ACC112 (cell line): ENCODE data around the gene RGPD8.
A peak's percentile ranks its signal among the peaks of the same experiment; 100 is the strongest.
"Not testable (repeated sequence)": the region's sequence is repeated elsewhere in the genome, so short reads cannot be mapped to it uniquely, and the experiment has no call there.

Source experiments
- H2AFZ ChIP-seq: fragments of 200-600 bp; sonication (generic); one replicate; pipeline ENCODE4 v1.6.0; 2017; ENCODE audit warnings: antibody characterized with exemption, low read length; ENCODE audit not compliant: unreplicated experiment
- H3K27ac ChIP-seq: fragments of 200-600 bp; sonication (generic); 2 replicates; pipeline ENCODE4 v1.5.1; 2014; ENCODE audit warnings: low read depth, mild to moderate bottlenecking, antibody characterized with exemption, low read length, moderate library complexity
- H3K27me3 ChIP-seq: fragments of 200-600 bp; sonication (generic); 2 replicates; pipeline ENCODE4 v1.6.1; 2014; ENCODE audit warnings: mild to moderate bottlenecking, antibody characterized with exemption, low read length, moderate library complexity, mixed read lengths; ENCODE audit not compliant: insufficient read depth
- H3K36me3 ChIP-seq: fragments of 200-600 bp; sonication (generic); 2 replicates; pipeline ENCODE4 v1.6.1; 2016; ENCODE audit warnings: mild to moderate bottlenecking, antibody characterized with exemption, low read length, moderate library complexity, mixed read lengths; ENCODE audit not compliant: insufficient read depth
- H3K4me1 ChIP-seq: fragments of 200-600 bp; sonication (generic); one replicate; pipeline ENCODE4 v1.6.1; 2016; ENCODE audit warnings: low read length, mixed read lengths; ENCODE audit not compliant: insufficient read depth, unreplicated experiment, control insufficient read depth
- H3K4me3 ChIP-seq: fragments of 200-600 bp; sonication (generic); 2 replicates; pipeline ENCODE4 v1.5.1; 2014; ENCODE audit warnings: mild to moderate bottlenecking, low read depth, low read length
- H3K79me2 ChIP-seq: fragments of 200-600 bp; sonication (generic); one replicate; pipeline ENCODE4 v1.6.0; 2016; ENCODE audit warnings: low read length; ENCODE audit not compliant: control insufficient read depth, unreplicated experiment, insufficient read depth

RGPD8 gene

GRCh38 chr2:112433480-112433879 lies at the start of gene RGPD8:
RGPD8 (minus strand) TSS chr2:112433645; CDS start chr2:112433453, 192 bp downstream.
- H3K79me2 ChIP-seq, H3K27ac ChIP-seq, H3K4me1 ChIP-seq, H3K36me3 ChIP-seq, H3K27me3 ChIP-seq: not testable (repeated sequence)
- H3K4me3 ChIP-seq, result peak within 1 kb of the TSS; percentile 76
- H2AFZ ChIP-seq, result peak within 1 kb of the TSS; percentile 32

DNA sequence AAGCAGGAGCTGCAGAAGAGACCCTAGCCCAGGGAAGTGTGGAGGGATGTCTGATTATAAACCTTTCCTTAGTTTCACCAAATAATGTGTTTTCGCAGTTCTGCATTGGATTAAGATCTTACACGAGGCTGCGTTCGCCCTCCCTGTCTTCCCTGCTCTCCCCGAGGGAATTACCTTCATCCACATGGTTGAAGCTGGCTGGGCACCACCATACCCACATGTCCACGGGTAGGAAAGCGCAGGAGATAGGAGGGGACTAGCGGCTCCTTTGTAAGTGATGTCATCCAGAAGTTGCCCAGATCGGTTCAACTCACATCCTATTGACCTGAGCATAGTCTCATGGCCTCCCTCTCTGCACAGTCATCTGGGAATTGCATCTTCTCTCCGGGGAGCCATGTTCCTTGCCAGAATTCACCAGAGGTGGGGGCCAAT lies 49.6 kb upstream of the RGPD8 start:
- peak overlapping the region; percentile 73 for H2AFZ ChIP-seq
- H3K79me2 ChIP-seq, result peaks cover 56% of the 10 kb centered on the region
- H3K27ac ChIP-seq, result peak overlapping the region; percentile 74
- H3K27me3 ChIP-seq, result no peaks in the 10 kb centered on the region
- H3K36me3 ChIP-seq, result no peaks in the 10 kb centered on the region
- H3K4me3 ChIP-seq, result peak overlapping the region; percentile 100
- peaks cover 17% of the 10 kb centered on the region for H3K4me1 ChIP-seq

DNA sequence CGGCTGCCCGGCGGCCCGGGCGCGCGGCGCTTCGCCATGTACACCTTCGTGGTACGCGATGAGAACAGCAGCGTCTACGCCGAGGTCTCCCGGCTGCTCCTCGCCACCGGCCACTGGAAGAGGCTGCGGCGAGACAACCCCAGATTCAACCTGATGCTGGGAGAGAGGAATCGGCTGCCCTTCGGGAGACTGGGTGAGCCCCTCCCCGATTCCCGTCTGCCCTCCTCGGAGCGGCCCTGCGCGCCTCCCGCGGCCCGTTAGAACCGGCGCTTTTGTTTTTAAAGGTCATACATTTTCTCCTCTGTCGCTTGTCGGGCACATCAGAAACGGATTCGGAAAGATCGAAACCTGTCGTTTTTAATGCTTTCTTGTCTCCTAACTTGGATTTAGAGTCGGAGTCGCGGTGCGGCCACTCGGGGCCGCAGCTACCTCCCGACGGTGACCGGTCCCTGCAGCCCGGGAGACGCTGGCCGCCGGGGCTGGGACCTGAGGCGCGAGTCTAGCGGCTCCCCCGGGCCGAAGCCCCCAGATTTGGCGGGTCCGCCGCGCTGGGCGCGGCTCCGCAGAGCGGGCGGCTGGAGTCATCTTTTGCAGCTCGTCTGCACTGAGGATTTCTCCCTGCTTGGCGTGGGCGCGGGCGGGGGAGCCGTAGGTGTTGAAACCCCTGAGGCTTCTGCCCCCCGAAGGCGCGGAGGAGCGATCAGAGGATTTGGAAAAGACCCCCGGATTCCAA lies 49.0 kb upstream of the RGPD8 start:
- H3K4me1 ChIP-seq, result peaks cover 17% of the 10 kb centered on the region
- peak overlapping the region; percentile 100 for H3K4me3 ChIP-seq
- H3K27me3 ChIP-seq, result no peaks in the 10 kb centered on the region
- peak overlapping the region; percentile 74 for H3K27ac ChIP-seq
- no peaks in the 10 kb centered on the region for H3K36me3 ChIP-seq
- H3K79me2 ChIP-seq, result peaks cover 50% of the 10 kb centered on the region
- H2AFZ ChIP-seq, result peak overlapping the region; percentile 73

- Histone ChIP-seq H2AFZ (peak within 1 kb of the TSS; percentile 78), H3K4me1 (peaks cover 17% of the 10 kb centered on the region), H3K27ac (peak within 1 kb of the TSS; percentile 74), H3K4me3 (peak within 1 kb of the TSS; percentile 100), H3K36me3 (no peaks in the 10 kb centered on the region), H3K27me3 (no peaks in the 10 kb centered on the region), H3K79me2 (peaks cover 42% of the 10 kb centered on the region)
These were observed 48.2 kb upstream of the RGPD8 start, which contains the start of gene TTL for GRCh38 chr2:112481528-112482233. TTL (plus strand) TSS chr2:112482156; CDS start chr2:112482345, 189 bp downstream.

GRCh38 chr2:112481050-112481527 lies 47.6 kb upstream of the RGPD8 start:
- H3K36me3 ChIP-seq, result no peaks in the 10 kb centered on the region
- peaks cover 17% of the 10 kb centered on the region for H3K4me1 ChIP-seq
- H3K27ac ChIP-seq, result peak overlapping the region; percentile 51
- H3K4me3 ChIP-seq, result peak overlapping the region; percentile 89
- H3K27me3 ChIP-seq, result no peaks in the 10 kb centered on the region
- peak overlapping the region; percentile 78 for H2AFZ ChIP-seq
- H3K79me2 ChIP-seq, result peaks cover 36% of the 10 kb centered on the region

DNA sequence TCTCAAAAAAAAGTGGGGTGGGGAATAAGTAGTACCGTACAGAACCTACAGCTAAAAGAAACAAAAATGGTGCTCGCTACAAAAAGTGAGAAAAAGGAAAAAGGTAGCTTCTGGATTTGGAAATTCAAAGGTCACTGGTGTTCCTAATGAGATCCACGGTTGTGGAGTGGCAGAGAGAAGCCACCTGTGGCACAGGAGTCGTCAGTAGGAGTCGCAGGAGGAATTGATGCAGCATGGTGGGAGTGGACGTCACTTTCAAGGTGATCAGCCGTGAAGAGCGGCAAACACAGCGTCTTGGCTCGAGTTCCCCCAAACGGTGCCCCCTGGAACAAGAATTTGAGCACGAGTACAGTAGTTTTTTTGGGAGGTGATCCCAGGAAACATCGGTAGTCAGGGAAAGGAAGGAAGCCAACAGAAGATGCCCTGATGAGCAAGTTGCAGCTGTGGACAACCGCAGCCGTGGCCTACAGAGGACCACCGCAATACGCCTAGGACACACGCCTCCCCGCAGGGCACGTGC lies 47.1 kb upstream of the RGPD8 start:
- H3K27ac ChIP-seq, result no peak overlapping the region

GRCh38 chr2:112476434-112476833 lies 43.0 kb upstream of the RGPD8 start:
- no peak overlapping the region for H3K4me3 ChIP-seq
- no peak overlapping the region for H2AFZ ChIP-seq
- H3K79me2 ChIP-seq, result no peaks in the 10 kb centered on the region
- H3K4me1 ChIP-seq, result peaks cover 4% of the 10 kb centered on the region
- no peak overlapping the region for H3K27ac ChIP-seq
- H3K36me3 ChIP-seq, result no peaks in the 10 kb centered on the region
- no peaks in the 10 kb centered on the region for H3K27me3 ChIP-seq

More for the DNA sequence above, 47.1 kb upstream of the RGPD8 start:
- Histone ChIP-seq H2AFZ (peak overlapping the region; percentile 45), H3K79me2 (peaks cover 31% of the 10 kb centered on the region), H3K4me1 (peaks cover 17% of the 10 kb centered on the region), H3K4me3 (peak overlapping the region; percentile 89), H3K27me3 (no peaks in the 10 kb centered on the region), H3K36me3 (no peaks in the 10 kb centered on the region)

GRCh38 chr2:112474844-112475486 lies 41.5 kb upstream of the RGPD8 start:
- Histone ChIP-seq H3K27ac (no peak overlapping the region), H2AFZ (no peak overlapping the region), H3K27me3 (no peaks in the 10 kb centered on the region), H3K79me2 (no peaks in the 10 kb centered on the region), H3K36me3 (no peaks in the 10 kb centered on the region), H3K4me3 (no peak overlapping the region), H3K4me1 (no peaks in the 10 kb centered on the region)

DNA sequence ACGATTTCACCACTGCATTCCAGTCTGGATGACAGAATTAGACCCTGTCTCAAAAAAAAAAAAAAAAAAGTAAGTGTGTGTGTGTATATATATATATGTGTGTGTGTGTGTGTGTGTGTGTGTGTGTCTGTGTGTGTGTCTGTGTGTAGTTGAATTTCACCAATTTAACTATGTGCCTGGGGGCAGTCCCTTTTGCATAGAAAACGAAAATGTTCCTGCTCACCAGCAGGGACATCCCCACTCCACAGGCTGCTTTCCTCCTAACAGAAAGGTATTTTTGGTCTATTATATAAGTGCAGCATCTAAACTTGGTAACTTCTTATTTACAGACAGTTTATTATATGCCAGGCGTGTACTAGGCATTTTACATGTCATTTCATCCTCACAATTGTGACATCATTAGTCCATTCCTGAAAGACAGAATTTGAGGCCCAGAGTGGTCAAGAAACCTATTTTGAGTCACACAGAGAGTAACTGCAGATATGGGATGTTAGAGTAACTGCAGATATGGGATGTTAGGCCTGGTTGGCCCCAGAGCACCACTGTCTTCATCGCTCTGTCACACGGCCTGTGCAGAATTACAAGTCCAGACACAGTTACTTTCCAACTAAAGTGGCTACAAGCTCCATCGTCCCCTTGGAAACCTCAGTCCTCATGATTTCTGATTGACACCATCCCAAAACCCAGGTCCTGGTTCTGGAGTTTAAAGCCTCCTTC lies 39.3 kb upstream of the RGPD8 start:
- H2AFZ ChIP-seq, result no peak overlapping the region
- H3K27me3 ChIP-seq, result no peaks in the 10 kb centered on the region
- H3K79me2 ChIP-seq, result no peaks in the 10 kb centered on the region
- no peak overlapping the region for H3K27ac ChIP-seq
- no peaks in the 10 kb centered on the region for H3K36me3 ChIP-seq
- H3K4me3 ChIP-seq, result no peak overlapping the region
- no peaks in the 10 kb centered on the region for H3K4me1 ChIP-seq

DNA sequence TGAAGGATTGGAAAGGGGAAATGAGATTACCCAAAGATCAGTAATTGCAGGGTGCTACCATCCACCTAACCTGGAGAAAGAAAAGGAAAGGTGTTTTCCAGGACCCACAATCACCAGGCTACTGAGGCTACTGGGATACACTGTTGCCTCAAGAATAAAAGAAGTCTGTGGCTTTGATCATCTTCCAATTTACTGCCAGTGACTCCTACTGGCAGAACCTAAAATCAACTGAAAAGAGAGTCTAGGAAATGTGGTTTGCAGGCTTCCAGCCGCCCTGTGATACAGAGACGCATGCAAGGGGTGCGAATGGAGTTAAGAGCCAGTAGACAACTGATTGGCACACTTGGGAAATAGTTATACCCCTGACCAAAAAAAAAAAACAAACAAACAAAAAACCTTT lies 31.9 kb upstream of the RGPD8 start:
- H3K36me3 ChIP-seq, result no peaks in the 10 kb centered on the region
- no peaks in the 10 kb centered on the region for H3K4me1 ChIP-seq
- H3K79me2 ChIP-seq, result no peaks in the 10 kb centered on the region
- no peak overlapping the region for H3K4me3 ChIP-seq
- H2AFZ ChIP-seq, result no peak overlapping the region
- no peak overlapping the region for H3K27ac ChIP-seq
- no peaks in the 10 kb centered on the region for H3K27me3 ChIP-seq
